Measurements from ENCODE around the gene GDF7. TPM values are rescaled to one million over a fixed set of nuclear protein-coding genes. Genes with fewer than 3 reads are reported as not detected.

The GDF7 gene
- total RNA-seq, 6 experiments from 2014 or later, result 0.95 to 5.0 (median 2.9) TPM

GRCh38 chr2:20697322-20697934 lies 30.5 kb downstream of the GDF7 start:
- Histone ChIP-seq H3K36me3 (no peaks in the 10 kb centered on the region), H3K4me1 (peaks cover 0 to 25% (median 10%) of the 10 kb centered on the region in 4 donors), H3K9me3 (no peaks in the 10 kb centered on the region), H3K27me3 (no peaks in the 10 kb centered on the region), H3K27ac (peak overlapping the region in 2 of 3 donors; percentile 70 to 71), H3K4me3 (no peak overlapping the region)
- ATAC-seq, result peak; percentile 87 to 92 (median 90)
- intact Hi-C loops (cut with DNase I), result no loop called here
- TF ChIP-seq POLR2A (IDR thresholded peaks at IDR 0.05) (no peak), CTCF (IDR thresholded peaks at IDR 0.05) (no peak)
- DNase-seq, result no peak
- WGBS (ENCODE audit: insufficient coverage, low coverage, low lambda C conversion rate, missing lambda C conversion rate), result 33% methylated on average over 2 of the region's 2 CpGs

GRCh38 chr2:20698916-20699613 lies 32.1 kb downstream of the GDF7 start:
- Histone ChIP-seq H3K36me3 (no peaks in the 10 kb centered on the region), H3K27me3 (no peaks in the 10 kb centered on the region), H3K27ac (peak overlapping the region in 2 of 3 donors; percentile 0 to 29), H3K4me1 (peaks cover 0 to 25% (median 10%) of the 10 kb centered on the region in 4 donors), H3K9me3 (no peaks in the 10 kb centered on the region), H3K4me3 (no peak overlapping the region)
- DNase-seq (no peak), ATAC-seq (peak in 3 of 4 donors; percentile 6 to 22 (median 9))
- 27% methylated on average over 4 of the region's 4 CpGs for WGBS (ENCODE audit: insufficient coverage, low coverage, low lambda C conversion rate, missing lambda C conversion rate)
- TF ChIP-seq POLR2A (IDR thresholded peaks at IDR 0.05) (no peak), CTCF (IDR thresholded peaks at IDR 0.05) (no peak)
- intact Hi-C loops (cut with DNase I), result no loop called here

- TF ChIP-seq POLR2A (IDR thresholded peaks at IDR 0.05) (no peak), CTCF (IDR thresholded peaks at IDR 0.05) (no peak)
- no peak overlapping the region for H3K4me3 ChIP-seq
- intact Hi-C loops (cut with DNase I), result no loop called here
- no peak for DNase-seq
- no peaks in the 10 kb centered on the region for H3K9me3 ChIP-seq
- ATAC-seq, result no peak
- peaks cover 0 to 11% (median 5%) of the 10 kb centered on the region in 4 donors for H3K4me1 ChIP-seq
- WGBS (ENCODE audit: insufficient coverage, low coverage, low lambda C conversion rate, missing lambda C conversion rate), result 87% methylated on average over 5 of the region's 5 CpGs
- no peak overlapping the region for H3K27ac ChIP-seq
- H3K27me3 ChIP-seq, result no peaks in the 10 kb centered on the region
- H3K36me3 ChIP-seq, result no peaks in the 10 kb centered on the region
These were observed 35.6 kb downstream of the GDF7 start for GRCh38 chr2:20702563-20702962.

GRCh38 chr2:20704886-20705285 lies 37.9 kb downstream of the GDF7 start:
- no peak for ATAC-seq
- Histone ChIP-seq H3K27me3 (no peaks in the 10 kb centered on the region), H3K9me3 (no peaks in the 10 kb centered on the region), H3K36me3 (no peaks in the 10 kb centered on the region), H3K27ac (no peak overlapping the region), H3K4me3 (no peak overlapping the region), H3K4me1 (no peaks in the 10 kb centered on the region)
- intact Hi-C loops (cut with DNase I), result no loop called here
- WGBS (ENCODE audit: insufficient coverage, low coverage, low lambda C conversion rate, missing lambda C conversion rate), result 38% methylated on average over 1 of the region's 1 CpG
- TF ChIP-seq POLR2A (IDR thresholded peaks at IDR 0.05), result no peak
- no peak for TF ChIP-seq CTCF (IDR thresholded peaks at IDR 0.05)
- no peak for DNase-seq

All from right lobe of liver (tissue), 6 donors.